HL-60 (cell line): Measurements from ENCODE around the gene TRIP13.

ENCODE experiments used
- GABPA ChIP-seq: IDR thresholded peaks from 2 replicates; pipeline ENCODE4 v1.6.1; 2012; ENCODE audit warnings: low read depth
- SPI1 ChIP-seq: IDR thresholded peaks from 2 replicates; pipeline ENCODE4 v1.6.1; 2012; ENCODE audit warnings: low read depth, mild to moderate bottlenecking, borderline replicate concordance
- TF ChIP-seq, protein P1 (sequence below): IDR thresholded peaks from one replicate; pipeline ENCODE4 v1.5.1; 2011; ENCODE audit warnings: low read length, control low read depth, inconsistent platforms; ENCODE audit not compliant: insufficient read depth

DNA sequence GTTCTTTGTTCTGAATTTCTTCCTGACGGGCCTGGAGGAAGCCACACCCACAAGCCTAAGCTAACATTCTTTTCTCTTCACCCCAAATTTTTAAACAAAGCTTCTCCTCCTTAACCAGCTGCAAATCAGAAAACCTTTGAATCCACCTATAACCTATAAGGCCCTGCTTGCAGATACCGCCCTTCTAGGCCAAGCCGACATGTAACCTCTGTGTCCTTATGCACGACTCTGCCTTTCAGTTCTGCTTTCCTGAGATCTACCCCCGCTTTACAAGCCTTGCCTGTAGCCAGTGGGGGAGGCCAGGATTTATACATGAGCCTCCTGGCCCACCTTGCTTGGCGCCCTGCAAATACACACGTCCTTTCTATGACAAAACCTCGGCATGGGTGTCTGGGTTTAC lies 19.4 kb upstream of the TRIP13 start:
- TF ChIP-seq GABPA = no peak
- TF ChIP-seq, protein P1, sequence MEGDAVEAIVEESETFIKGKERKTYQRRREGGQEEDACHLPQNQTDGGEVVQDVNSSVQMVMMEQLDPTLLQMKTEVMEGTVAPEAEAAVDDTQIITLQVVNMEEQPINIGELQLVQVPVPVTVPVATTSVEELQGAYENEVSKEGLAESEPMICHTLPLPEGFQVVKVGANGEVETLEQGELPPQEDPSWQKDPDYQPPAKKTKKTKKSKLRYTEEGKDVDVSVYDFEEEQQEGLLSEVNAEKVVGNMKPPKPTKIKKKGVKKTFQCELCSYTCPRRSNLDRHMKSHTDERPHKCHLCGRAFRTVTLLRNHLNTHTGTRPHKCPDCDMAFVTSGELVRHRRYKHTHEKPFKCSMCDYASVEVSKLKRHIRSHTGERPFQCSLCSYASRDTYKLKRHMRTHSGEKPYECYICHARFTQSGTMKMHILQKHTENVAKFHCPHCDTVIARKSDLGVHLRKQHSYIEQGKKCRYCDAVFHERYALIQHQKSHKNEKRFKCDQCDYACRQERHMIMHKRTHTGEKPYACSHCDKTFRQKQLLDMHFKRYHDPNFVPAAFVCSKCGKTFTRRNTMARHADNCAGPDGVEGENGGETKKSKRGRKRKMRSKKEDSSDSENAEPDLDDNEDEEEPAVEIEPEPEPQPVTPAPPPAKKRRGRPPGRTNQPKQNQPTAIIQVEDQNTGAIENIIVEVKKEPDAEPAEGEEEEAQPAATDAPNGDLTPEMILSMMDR = no peak
- TF ChIP-seq SPI1 = no peak
